ENCODE measurements around the gene EXOC4.

Gene EXOC4

GRCh38 chr7:133822868-133823552 is 570.1 kb downstream of the EXOC4 start:
- Histone ChIP-seq H3K9me3 (ENCODE audit: control insufficient read depth, low read length) (no peaks in the 10 kb centered on the region), H3K4me1 (ENCODE audit: control insufficient read depth, insufficient read depth, low read length) (no peaks in the 10 kb centered on the region), H3K4me3 (ENCODE audit: insufficient read depth, low read depth, low read length) (no peak overlapping the region), H3K36me3 (ENCODE audit: control insufficient read depth, insufficient read depth, low read length) (no peaks in the 10 kb centered on the region), H3K27ac (ENCODE audit: insufficient read depth, low read depth, low read length, poor library complexity, severe bottlenecking) (no peak overlapping the region), H3K27me3 (ENCODE audit: control insufficient read depth, insufficient read depth, low read length, poor library complexity, severe bottlenecking) (no peaks in the 10 kb centered on the region)
- 95 to 96% methylated on average over 4 of the region's 4 CpGs for WGBS, 2 experiments

DNA sequence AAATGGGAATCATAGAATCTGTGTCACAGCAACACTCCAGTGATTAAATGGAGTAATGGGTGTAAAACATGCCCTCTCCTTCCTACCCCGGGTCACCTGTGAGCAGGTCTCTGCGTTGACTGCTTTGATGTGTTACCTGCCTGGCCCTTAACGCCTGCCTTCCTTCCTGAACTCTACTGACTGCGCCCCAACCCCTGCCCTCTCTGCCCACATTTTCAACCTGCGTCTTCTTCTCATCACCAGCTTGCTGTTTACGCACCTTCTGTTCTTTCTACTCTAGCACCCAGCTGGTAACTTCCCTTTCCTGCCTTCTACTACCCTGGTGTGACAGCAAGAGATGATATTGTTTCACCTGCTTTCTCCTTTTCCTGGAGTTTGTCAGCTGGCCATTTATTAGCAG is 571.3 kb downstream of the EXOC4 start:
- Histone ChIP-seq H3K27ac (ENCODE audit: insufficient read depth, low read depth, low read length, poor library complexity, severe bottlenecking) (no peak overlapping the region), H3K36me3 (ENCODE audit: control insufficient read depth, insufficient read depth, low read length) (no peaks in the 10 kb centered on the region), H3K4me3 (ENCODE audit: insufficient read depth, low read depth, low read length) (no peak overlapping the region), H3K27me3 (ENCODE audit: control insufficient read depth, insufficient read depth, low read length, poor library complexity, severe bottlenecking) (no peaks in the 10 kb centered on the region), H3K9me3 (ENCODE audit: control insufficient read depth, low read length) (no peaks in the 10 kb centered on the region), H3K4me1 (ENCODE audit: control insufficient read depth, insufficient read depth, low read length) (no peaks in the 10 kb centered on the region)
- WGBS, 2 experiments = 93 to 95% methylated on average over 6 of the region's 6 CpGs

GRCh38 chr7:133827707-133828623 is 575.1 kb downstream of the EXOC4 start:
- no peaks in the 10 kb centered on the region for H3K4me1 ChIP-seq (ENCODE audit: control insufficient read depth, insufficient read depth, low read length)
- H3K4me3 ChIP-seq (ENCODE audit: insufficient read depth, low read depth, low read length) = no peak overlapping the region
- no peak overlapping the region for H3K27ac ChIP-seq (ENCODE audit: insufficient read depth, low read depth, low read length, poor library complexity, severe bottlenecking)
- WGBS, 2 experiments = 94% methylated on average over 7 of the region's 7 CpGs
- no peaks in the 10 kb centered on the region for H3K9me3 ChIP-seq (ENCODE audit: control insufficient read depth, low read length)
- H3K27me3 ChIP-seq (ENCODE audit: control insufficient read depth, insufficient read depth, low read length, poor library complexity, severe bottlenecking) = no peaks in the 10 kb centered on the region
- no peaks in the 10 kb centered on the region for H3K36me3 ChIP-seq (ENCODE audit: control insufficient read depth, insufficient read depth, low read length)

DNA sequence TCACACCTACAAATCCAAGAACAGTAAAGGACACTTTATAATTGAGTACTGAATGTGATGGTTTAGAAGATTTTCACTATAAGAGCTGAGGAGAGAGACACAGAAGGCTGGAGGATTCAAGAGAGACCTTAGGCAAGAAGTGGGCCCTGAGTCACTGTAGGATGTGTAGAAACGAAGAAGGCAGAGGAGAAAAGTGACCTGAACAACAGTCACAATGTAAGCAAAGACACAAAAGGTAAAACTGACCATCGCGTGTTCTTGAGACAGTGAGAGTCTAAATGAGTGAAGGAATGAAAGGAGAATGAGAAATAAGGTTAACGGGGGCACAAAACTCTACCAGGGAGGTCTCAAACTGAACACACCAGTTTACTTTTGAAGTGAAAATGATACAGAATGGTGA is 576.0 kb downstream of the EXOC4 start:
- no peak overlapping the region for H3K4me3 ChIP-seq (ENCODE audit: insufficient read depth, low read depth, low read length)
- no peaks in the 10 kb centered on the region for H3K27me3 ChIP-seq (ENCODE audit: control insufficient read depth, insufficient read depth, low read length, poor library complexity, severe bottlenecking)
- WGBS, 2 experiments = 92 to 93% methylated on average over 4 of the region's 4 CpGs
- no peaks in the 10 kb centered on the region for H3K36me3 ChIP-seq (ENCODE audit: control insufficient read depth, insufficient read depth, low read length)
- no peaks in the 10 kb centered on the region for H3K9me3 ChIP-seq (ENCODE audit: control insufficient read depth, low read length)
- H3K27ac ChIP-seq (ENCODE audit: insufficient read depth, low read depth, low read length, poor library complexity, severe bottlenecking) = no peak overlapping the region
- H3K4me1 ChIP-seq (ENCODE audit: control insufficient read depth, insufficient read depth, low read length) = no peaks in the 10 kb centered on the region

DNA sequence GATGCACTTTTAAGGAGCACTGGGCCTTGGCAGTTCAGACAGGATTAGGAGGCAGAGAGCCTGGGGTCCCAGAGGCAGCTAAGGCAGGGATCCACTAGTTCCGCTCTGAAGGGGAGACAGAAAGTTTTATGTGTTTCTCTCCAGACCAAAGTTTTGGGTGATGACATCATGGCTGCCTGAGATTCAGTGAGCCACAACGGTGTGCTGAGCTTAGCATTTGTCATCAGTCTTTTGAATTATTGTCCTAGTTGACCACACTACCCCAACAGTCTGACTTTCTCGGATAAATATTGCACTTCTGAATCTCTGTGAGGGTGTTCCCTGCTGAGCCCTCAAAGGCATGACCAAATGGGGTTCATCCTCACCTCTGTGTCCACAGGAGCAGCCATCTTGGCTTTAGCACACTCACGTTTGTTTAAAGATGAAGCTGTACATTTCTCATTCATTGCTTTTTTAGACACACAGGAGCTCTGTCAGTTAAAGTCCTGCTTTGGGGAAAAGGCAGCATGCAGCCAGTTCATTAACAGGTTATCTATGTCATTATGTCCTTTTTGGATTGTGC is 576.5 kb downstream of the EXOC4 start:
- H3K4me3 ChIP-seq (ENCODE audit: insufficient read depth, low read depth, low read length) = no peak overlapping the region
- no peaks in the 10 kb centered on the region for H3K36me3 ChIP-seq (ENCODE audit: control insufficient read depth, insufficient read depth, low read length)
- WGBS, 2 experiments = 90 to 93% methylated on average over 4 of the region's 4 CpGs
- no peaks in the 10 kb centered on the region for H3K4me1 ChIP-seq (ENCODE audit: control insufficient read depth, insufficient read depth, low read length)
- H3K27me3 ChIP-seq (ENCODE audit: control insufficient read depth, insufficient read depth, low read length, poor library complexity, severe bottlenecking) = no peaks in the 10 kb centered on the region
- H3K9me3 ChIP-seq (ENCODE audit: control insufficient read depth, low read length) = no peaks in the 10 kb centered on the region
- H3K27ac ChIP-seq (ENCODE audit: insufficient read depth, low read depth, low read length, poor library complexity, severe bottlenecking) = no peak overlapping the region

DNA sequence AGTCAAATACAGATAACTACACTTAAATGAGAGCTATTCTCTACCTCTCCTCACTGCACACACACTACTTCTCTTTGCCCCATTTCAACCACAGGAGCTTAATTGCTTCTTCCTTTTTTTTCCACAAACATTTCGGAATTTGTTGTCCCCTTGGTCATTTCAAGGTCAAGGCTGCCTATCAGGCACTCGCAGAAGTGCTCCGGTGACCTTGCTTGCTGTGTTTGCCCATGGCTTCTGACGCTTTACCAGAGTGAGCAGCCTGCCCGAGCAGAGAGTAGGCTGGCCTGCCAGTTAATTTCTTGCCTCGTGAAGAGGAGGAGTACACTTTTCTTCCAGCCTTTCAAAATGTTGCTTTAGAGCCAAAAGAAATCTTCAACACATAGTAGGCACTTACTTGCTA is 577.2 kb downstream of the EXOC4 start:
- Histone ChIP-seq H3K27me3 (ENCODE audit: control insufficient read depth, insufficient read depth, low read length, poor library complexity, severe bottlenecking) (no peaks in the 10 kb centered on the region), H3K9me3 (ENCODE audit: control insufficient read depth, low read length) (no peaks in the 10 kb centered on the region), H3K4me3 (ENCODE audit: insufficient read depth, low read depth, low read length) (no peak overlapping the region), H3K27ac (ENCODE audit: insufficient read depth, low read depth, low read length, poor library complexity, severe bottlenecking) (no peak overlapping the region), H3K36me3 (ENCODE audit: control insufficient read depth, insufficient read depth, low read length) (no peaks in the 10 kb centered on the region), H3K4me1 (ENCODE audit: control insufficient read depth, insufficient read depth, low read length) (no peaks in the 10 kb centered on the region)
- 93 to 97% methylated on average over 6 of the region's 6 CpGs for WGBS, 2 experiments

DNA sequence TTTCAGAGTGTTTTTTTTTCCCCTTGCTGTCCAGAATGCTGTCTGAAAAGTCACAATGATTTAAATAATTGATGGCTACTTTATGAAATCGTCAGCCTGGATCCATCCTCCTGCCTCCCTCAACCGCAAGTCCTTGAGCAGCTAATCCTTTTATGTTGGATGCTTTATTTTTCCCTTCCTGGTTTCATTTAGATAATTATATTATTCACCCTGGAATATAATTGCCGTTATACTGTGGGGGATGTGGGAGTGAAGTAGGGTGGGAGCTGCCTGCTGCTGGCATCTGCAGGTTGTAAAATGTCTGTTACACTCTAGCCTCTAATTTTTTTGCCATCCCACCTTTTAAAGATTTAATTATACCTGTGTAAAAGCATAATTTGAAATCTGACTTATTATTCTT is 583.8 kb downstream of the EXOC4 start:
- Histone ChIP-seq H3K4me1 (ENCODE audit: control insufficient read depth, insufficient read depth, low read length) (no peaks in the 10 kb centered on the region), H3K27ac (ENCODE audit: insufficient read depth, low read depth, low read length, poor library complexity, severe bottlenecking) (no peak overlapping the region), H3K4me3 (ENCODE audit: insufficient read depth, low read depth, low read length) (no peak overlapping the region), H3K27me3 (ENCODE audit: control insufficient read depth, insufficient read depth, low read length, poor library complexity, severe bottlenecking) (no peaks in the 10 kb centered on the region), H3K36me3 (ENCODE audit: control insufficient read depth, insufficient read depth, low read length) (no peaks in the 10 kb centered on the region), H3K9me3 (ENCODE audit: control insufficient read depth, low read length) (no peaks in the 10 kb centered on the region)
- 88 to 100% methylated on average over 1 of the region's 3 CpGs for WGBS, 2 experiments

DNA sequence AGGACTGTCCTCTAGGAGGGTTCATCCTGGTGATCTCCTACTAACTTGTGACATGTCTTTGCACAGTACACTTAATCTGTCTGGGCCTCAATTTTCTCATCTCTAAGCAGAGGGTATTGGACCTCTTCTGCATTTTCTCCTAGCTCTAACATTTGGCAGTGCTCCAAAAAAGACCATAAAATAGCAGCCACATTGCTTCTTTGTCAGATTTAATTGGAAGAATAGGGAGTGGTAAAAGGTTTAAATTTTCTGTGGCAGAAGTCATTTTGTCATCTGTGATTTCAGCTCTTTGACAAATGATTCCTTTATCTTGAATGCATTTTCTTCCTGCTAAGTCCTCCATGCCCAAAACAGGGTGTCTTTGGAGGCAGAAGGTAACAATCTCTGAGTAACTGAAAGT is 584.3 kb downstream of the EXOC4 start:
- H3K9me3 ChIP-seq (ENCODE audit: control insufficient read depth, low read length) = no peaks in the 10 kb centered on the region
- H3K36me3 ChIP-seq (ENCODE audit: control insufficient read depth, insufficient read depth, low read length) = no peaks in the 10 kb centered on the region
- no peak overlapping the region for H3K27ac ChIP-seq (ENCODE audit: insufficient read depth, low read depth, low read length, poor library complexity, severe bottlenecking)
- H3K4me1 ChIP-seq (ENCODE audit: control insufficient read depth, insufficient read depth, low read length) = no peaks in the 10 kb centered on the region
- no peak overlapping the region for H3K4me3 ChIP-seq (ENCODE audit: insufficient read depth, low read depth, low read length)
- no peaks in the 10 kb centered on the region for H3K27me3 ChIP-seq (ENCODE audit: control insufficient read depth, insufficient read depth, low read length, poor library complexity, severe bottlenecking)

- Histone ChIP-seq H3K4me1 (ENCODE audit: control insufficient read depth, insufficient read depth, low read length) (no peaks in the 10 kb centered on the region), H3K9me3 (ENCODE audit: control insufficient read depth, low read length) (no peaks in the 10 kb centered on the region), H3K4me3 (ENCODE audit: insufficient read depth, low read depth, low read length) (no peak overlapping the region), H3K27ac (ENCODE audit: insufficient read depth, low read depth, low read length, poor library complexity, severe bottlenecking) (no peak overlapping the region), H3K27me3 (ENCODE audit: control insufficient read depth, insufficient read depth, low read length, poor library complexity, severe bottlenecking) (no peaks in the 10 kb centered on the region), H3K36me3 (ENCODE audit: control insufficient read depth, insufficient read depth, low read length) (no peaks in the 10 kb centered on the region)
- 92 to 96% methylated on average over 3 of the region's 3 CpGs for WGBS, 2 experiments
Measured at GRCh38 chr7:133839121-133839520, 586.2 kb downstream of the EXOC4 start.

DNA sequence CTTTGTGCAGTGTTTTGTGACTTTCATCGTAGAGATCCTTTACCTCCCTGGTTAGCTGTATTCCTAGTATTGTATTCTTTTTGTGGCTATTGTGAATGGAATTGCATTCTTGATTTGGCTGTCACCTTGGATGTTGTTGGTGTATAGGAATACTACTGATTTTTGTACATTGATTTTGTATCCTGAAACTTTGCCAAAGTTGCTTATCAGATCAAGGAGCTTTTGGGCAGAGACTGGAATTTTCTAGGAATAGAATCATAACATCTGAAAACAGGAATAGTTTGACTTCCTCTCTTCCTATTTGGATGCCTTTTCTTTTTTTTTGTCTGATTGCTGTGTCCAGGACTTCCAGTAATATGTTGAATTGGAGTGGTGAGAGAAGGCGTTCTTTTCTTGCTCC is 590.5 kb downstream of the EXOC4 start:
- Histone ChIP-seq H3K9me3 (ENCODE audit: control insufficient read depth, low read length) (no peaks in the 10 kb centered on the region), H3K4me3 (ENCODE audit: insufficient read depth, low read depth, low read length) (no peak overlapping the region), H3K4me1 (ENCODE audit: control insufficient read depth, insufficient read depth, low read length) (no peaks in the 10 kb centered on the region), H3K27me3 (ENCODE audit: control insufficient read depth, insufficient read depth, low read length, poor library complexity, severe bottlenecking) (no peaks in the 10 kb centered on the region), H3K36me3 (ENCODE audit: control insufficient read depth, insufficient read depth, low read length) (no peaks in the 10 kb centered on the region), H3K27ac (ENCODE audit: insufficient read depth, low read depth, low read length, poor library complexity, severe bottlenecking) (no peak overlapping the region)
- 95 to 98% methylated on average over 2 of the region's 2 CpGs for WGBS, 2 experiments
